ENCODE results near the gene NPY2R.

Gene NPY2R

GRCh38 chr4:155208258-155209054, at the start of gene NPY2R:
NPY2R (plus strand) TSS chr4:155208636; CDS start chr4:155213940, 5,304 bp downstream.
- in situ Hi-C loops (cut with MboI; ENCODE audit: low sequenced_read_pairs): no loop called here

- in situ Hi-C loops (cut with MboI; ENCODE audit: low sequenced_read_pairs): no loop called here
Measured at GRCh38 chr4:155161357-155161756, 47.1 kb upstream of the NPY2R start.

GRCh38 chr4:155164718-155165117, 43.7 kb upstream of the NPY2R start:
- in situ Hi-C loops (cut with MboI; ENCODE audit: low sequenced_read_pairs): no loop called here

- in situ Hi-C loops (cut with MboI; ENCODE audit: low sequenced_read_pairs): no loop called here
Measured at GRCh38 chr4:155170569-155170968, 37.9 kb upstream of the NPY2R start.

GRCh38 chr4:155173371-155173770, 35.1 kb upstream of the NPY2R start:
- in situ Hi-C loops (cut with MboI; ENCODE audit: low sequenced_read_pairs): no loop called here

- in situ Hi-C loops (cut with MboI; ENCODE audit: low sequenced_read_pairs): no loop called here
Measured at GRCh38 chr4:155174668-155175067, 33.8 kb upstream of the NPY2R start.

- in situ Hi-C loops (cut with MboI; ENCODE audit: low sequenced_read_pairs): no loop called here
Measured at GRCh38 chr4:155179216-155179615, 29.2 kb upstream of the NPY2R start.

GRCh38 chr4:155186972-155187371, 21.5 kb upstream of the NPY2R start:
- in situ Hi-C loops (cut with MboI; ENCODE audit: low sequenced_read_pairs): no loop called here

- in situ Hi-C loops (cut with MboI; ENCODE audit: low sequenced_read_pairs): no loop called here
Measured at GRCh38 chr4:155187989-155188388, 20.4 kb upstream of the NPY2R start.

- in situ Hi-C loops (cut with MboI; ENCODE audit: low sequenced_read_pairs): no loop called here
Measured at GRCh38 chr4:155190099-155190498, 18.3 kb upstream of the NPY2R start.

GRCh38 chr4:155197757-155198156, 10.7 kb upstream of the NPY2R start:
- in situ Hi-C loops (cut with MboI; ENCODE audit: low sequenced_read_pairs): no loop called here

GRCh38 chr4:155207534-155208257, 740 bp upstream of the NPY2R start:
- in situ Hi-C loops (cut with MboI; ENCODE audit: low sequenced_read_pairs): no loop called here

- in situ Hi-C loops (cut with MboI; ENCODE audit: low sequenced_read_pairs): no loop called here
Measured at GRCh38 chr4:155220025-155220424, 11.6 kb downstream of the NPY2R start.

- in situ Hi-C loops (cut with MboI; ENCODE audit: low sequenced_read_pairs): no loop called here
Measured at GRCh38 chr4:155227131-155227530, 18.7 kb downstream of the NPY2R start.

- in situ Hi-C loops (cut with MboI; ENCODE audit: low sequenced_read_pairs): no loop called here
Measured at GRCh38 chr4:155228713-155229112, 20.3 kb downstream of the NPY2R start.

GRCh38 chr4:155232432-155232831, 24.0 kb downstream of the NPY2R start:
- in situ Hi-C loops (cut with MboI; ENCODE audit: low sequenced_read_pairs): no loop called here

GRCh38 chr4:155234206-155234605, 25.8 kb downstream of the NPY2R start:
- in situ Hi-C loops (cut with MboI; ENCODE audit: low sequenced_read_pairs): no loop called here

- in situ Hi-C loops (cut with MboI; ENCODE audit: low sequenced_read_pairs): no loop called here
Measured at GRCh38 chr4:155237567-155237966, 29.1 kb downstream of the NPY2R start.

GRCh38 chr4:155241225-155241624, 32.8 kb downstream of the NPY2R start:
- in situ Hi-C loops (cut with MboI; ENCODE audit: low sequenced_read_pairs): no loop called here

GRCh38 chr4:155241664-155242063, 33.2 kb downstream of the NPY2R start:
- in situ Hi-C loops (cut with MboI; ENCODE audit: low sequenced_read_pairs): no loop called here

- in situ Hi-C loops (cut with MboI; ENCODE audit: low sequenced_read_pairs): no loop called here
Measured at GRCh38 chr4:155245105-155245504, 36.7 kb downstream of the NPY2R start.
